ENCODE data around the gene TMCC3.

The TMCC3 gene

DNA sequence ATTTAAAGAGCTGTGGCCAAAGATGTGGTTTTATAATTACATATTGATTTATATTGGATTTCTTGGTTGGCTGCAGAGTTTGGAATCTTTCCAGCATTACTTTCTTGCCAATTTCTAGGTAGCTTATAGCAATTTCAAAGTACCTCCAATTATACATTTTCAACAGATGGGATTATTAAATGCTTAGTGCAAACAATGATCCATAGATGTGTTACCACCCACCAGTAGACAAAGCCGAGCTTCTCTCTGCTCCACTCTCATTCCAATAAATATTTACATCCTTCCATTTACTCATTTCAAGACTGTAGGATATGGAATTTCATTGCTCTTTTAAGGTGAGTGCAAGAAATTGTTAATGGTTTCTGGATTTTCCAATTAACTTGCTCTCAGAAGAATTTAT, 21.6 kb upstream of the TMCC3 start:
- no peak for DNase-seq

DNA sequence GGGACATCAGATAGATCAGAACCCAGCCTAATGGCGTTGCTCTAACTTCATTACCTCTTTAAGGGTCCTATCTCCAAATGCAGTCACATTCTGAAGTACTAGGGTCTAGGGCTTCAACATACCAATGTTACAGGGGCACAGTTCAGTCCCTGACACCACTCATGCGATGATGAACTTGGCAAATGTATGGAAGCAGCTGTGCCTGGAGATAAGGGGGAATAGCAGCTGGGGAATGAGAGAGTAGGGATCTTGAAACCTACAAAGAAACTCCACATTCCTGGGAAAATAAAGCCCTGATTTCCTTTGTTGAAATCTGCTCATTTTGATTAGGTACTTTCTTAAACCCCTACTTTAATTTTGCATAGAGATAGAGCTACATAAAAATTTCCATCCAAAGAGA, 20.5 kb upstream of the TMCC3 start:
- no peak for DNase-seq

DNA sequence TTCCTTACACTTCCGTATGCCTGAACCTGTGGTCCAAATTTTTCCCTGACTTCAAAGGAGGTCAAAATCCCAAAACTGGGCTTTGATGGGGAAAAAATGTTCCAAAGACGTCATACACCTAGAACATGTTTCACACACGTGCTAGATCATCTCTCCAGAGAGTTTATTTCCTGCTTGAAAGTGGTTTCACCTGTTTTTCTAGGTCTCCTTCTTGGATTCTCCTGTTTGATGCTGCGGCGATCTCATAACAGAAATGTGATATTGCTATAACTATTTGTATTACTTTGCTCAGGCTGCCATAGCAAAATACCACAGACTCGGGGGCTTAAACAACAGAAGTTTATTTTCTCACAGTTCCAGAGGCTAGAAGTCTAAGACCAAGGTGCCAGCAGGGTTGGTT, 19.7 kb upstream of the TMCC3 start:
- DNase-seq, result no peak

DNA sequence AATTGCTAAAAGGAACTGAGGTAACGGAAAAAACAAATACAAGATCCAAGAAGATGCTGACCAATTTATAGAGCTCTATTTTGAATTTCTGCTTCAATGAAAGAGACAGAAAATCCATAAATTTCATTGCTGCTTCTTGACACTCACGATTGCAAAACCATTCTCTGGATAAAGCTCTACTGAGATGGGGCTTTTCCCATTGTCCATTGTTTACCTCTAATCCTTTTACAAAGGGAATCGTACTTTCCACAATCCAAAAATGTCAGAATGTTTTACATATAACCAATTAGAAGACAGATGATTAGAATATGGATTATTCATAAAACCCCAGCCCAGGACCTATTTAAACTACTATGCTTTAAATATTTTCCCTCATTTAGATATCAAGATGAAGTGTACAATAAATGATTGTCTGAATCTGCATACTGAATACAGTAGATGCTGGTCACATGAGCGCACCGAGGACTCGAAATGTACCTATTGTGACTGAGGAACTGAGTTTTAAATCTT, 16.7 kb upstream of the TMCC3 start:
- DNase-seq, result no peak

DNA sequence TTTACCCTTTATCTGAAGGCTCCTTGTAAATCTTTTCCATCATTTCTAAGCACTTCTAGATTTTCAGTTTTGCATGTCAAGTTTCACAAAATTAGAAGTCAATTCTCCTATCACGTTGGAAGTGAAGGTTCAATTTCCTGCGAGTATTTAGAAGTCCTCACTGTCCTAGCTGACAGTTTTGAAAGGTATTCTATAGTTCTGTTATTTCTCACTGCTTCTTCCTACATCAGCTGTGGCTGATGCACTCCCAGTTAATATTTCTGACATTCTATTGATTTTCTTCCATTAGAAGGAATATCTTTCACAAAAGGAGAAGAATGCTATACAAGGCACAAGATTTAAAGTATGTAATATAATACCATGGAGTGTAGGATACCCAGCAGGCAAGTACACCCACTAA, 15.8 kb upstream of the TMCC3 start:
- DNase-seq, result no peak

DNA sequence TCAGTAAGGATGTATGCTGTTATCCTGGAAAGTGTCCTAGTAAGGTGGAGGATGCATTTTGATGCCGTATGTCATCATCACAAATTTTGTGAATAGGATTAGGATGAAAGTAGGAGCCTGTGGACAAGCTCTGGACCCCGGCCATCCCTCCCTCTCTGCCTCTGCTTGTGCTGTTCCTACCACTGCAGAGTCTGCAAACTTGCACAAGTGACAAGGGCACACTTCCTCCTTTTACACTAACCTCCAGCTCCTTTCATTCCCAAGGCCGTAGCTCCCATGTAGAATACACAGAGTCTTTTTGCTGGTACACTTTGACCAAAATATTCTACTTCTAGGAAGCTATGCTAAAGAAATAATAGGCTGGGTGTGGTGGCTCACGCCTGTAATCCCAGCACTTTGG, 13.3 kb upstream of the TMCC3 start:
- no peak for DNase-seq

DNA sequence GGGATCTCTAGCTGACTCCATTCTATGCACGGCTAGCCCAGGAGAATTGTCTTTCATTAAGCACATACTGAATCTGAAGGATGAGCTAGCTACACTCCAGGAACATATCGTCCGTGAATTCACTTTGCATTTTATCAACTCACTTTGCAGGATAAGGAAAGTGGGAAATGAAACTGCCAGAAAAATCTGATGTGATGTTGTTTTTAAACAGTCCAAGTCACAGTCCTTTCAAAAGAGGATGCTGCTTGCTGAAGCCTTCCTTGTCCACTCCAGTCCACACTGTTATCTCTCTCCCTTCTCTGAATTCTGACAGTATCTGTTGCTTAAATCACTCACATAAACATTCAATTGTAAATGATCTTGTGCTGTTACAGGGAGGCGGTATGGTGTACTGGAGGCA, 12.7 kb upstream of the TMCC3 start:
- DNase-seq, result no peak

DNA sequence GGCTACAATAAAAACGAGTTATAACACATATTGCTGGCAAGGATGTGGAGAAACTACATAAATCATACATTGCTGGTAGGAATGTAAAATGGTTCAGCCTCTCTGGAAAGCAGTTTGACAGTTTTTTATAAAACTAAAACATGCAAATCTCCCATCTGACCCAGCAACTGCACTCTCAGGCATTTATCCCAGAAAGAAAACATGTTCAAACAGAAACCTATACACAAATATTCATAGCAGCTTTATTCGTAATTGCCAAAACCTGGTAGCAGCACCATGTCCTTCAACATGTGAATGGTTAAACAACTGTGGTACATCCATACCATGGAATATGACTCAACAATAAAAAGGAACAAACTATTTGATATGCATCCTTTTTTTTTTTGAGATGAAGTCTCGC, 10.1 kb upstream of the TMCC3 start:
- no peak for DNase-seq

DNA sequence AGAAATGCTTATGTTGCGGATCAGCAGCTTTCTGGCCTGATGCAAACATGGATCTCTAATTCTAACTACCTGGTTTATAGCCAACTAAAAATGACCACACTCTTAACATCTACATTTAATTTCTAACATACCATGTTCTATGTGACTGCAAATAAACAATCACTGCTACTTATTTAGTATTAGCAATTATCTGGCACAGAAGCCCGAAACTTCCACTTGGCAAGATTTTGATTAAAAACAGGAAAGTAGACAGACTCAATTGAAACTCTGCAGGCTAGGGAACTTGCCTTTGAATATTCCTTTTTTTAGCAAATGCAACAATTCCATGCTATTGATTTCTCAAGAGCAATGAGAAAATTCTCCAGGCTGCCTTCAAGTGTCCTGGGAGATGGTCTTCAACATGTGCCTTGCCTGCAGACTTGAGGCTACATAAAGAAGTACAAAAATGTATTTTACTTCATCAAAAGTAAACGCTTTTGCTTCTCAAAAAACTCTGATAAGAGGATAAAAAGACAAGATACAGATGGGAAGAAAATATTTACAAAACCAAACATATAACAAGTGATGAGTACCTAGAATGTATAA, 9.1 kb upstream of the TMCC3 start:
- DNase-seq, result no peak

DNA sequence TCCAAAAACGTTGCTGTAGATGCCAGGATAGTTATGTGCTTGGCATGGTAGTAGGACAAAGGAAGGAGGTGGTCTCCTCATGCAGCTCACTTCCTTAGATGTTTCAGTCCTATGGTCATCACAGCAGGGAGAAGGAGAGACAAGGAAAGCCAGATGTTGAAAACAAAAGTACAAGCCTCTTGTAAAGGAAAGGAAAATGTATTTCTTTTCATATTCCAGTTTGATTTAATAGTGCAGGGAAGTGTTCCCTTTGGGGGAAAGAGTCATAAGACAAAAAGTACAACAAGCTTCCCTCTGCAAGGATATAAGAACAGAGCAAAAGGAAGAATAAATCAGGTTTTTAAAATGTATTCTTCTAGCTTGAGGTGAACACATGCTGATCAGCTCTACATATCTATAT, 8.6 kb upstream of the TMCC3 start:
- no peak for DNase-seq

DNA sequence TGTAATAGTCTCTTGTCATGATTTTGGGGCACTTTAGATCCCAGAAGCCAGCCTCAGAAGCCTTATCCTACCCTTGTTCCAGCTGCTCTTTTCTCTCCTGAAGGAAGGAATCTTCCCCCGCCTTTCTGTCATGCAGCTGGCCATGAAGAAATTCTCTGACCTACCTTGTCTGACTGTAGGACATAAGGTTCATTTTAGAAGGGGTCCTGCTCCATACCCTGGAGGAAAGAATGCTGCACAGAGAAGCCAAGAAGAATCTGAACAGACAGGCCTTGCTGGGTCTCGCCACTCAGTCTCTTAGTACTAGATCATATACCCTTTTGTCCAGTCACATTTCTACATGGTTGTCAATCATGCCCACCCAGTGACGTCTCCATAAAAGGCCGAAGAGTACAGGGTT, 6.2 kb upstream of the TMCC3 start:
- no peak for DNase-seq

DNA sequence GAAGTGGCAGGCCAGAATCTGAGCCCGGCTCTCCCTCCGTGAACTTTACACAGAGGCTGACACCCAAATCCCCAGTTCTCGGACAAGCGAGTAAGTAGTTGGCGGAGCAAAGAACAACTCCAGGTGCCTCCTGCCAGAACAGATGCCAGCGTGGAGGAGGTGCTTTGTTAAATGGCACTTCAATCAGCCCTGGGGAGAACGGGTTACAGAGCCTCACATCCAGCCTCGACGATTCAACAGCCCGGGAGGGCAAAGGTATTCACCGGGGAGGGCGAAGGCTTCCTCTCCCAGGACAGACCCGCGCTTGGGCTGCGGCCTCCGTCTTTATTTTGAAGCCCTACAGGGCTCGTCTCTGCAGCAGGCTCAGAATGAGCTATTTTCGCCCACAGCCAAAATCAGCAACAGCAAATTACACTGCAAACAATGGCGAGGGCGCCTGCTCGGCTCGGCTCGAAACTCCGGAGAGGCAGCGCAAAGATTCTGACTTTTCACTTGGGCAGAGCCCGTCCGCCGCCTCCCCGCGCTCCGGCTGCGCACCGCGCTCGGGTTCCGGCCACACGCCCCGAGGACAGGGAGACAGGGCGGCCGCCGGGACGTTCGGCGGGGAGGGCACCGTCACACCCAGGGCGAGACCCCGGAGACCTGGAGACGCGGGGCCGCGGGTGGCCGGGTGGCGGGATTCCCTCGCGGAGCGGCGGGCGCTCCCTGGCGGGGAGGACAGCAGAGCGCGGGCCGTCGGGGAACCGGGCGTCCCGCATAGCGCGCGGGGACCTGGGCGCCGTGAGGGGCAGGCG, 811 bp downstream of the TMCC3 start:
- DNase-seq, result peak; percentile 28

DNA sequence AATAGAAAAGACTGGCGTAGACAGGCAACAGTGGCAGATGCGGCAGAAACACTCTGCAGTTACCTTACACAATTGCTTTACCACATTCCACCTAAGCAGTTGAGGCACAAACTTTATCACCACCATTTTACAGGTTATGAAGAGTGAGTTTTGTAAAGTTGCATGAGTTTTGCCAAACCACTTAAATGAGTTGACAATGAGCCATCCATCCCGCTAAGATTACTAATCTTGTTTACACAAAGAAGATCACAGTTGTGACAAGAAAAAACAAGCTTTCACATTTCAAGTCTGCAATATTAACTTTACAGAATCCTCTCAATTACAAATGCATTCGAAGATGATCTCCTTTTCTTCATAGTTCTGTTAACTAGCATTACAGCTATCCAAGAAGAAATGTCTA, 1.8 kb downstream of the TMCC3 start:
- no peak for DNase-seq

DNA sequence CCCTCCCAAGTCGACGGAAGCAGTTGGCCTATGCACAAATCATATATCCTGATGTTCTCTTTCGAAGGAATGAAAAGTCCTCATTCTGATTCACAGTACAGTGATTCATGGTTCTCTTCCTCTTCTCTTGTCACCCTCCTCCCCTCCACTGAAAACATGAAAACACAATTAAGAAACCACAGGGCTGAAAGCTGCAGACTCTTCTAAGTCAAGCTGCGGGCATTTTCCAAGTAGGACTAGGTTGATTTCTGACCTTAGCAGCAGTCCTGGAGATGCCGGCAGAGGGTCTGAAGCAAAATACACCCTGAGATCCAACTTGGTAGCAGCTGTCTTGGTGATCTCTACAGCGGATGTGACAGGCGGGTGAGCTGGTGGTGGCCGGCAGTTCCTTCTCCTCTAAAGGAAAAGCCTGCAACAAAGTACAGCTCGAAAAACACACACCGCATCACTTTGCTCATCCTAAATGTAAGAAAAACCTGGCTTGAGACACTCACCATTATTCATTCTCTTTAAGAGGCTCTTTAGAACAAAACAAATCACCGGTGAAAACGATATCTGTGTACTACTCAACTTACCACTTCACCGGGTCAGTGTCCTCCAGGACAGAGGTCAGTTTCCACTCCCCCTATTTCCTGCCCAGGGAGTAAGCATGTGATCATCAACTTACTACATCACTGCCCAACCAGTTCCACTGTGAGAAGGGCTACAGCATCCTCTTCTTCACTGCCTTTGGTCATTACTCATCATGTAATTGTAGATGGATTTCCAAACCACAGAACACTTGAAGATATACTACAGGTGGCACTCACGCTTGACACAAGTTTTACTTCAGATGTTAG, 6.0 kb downstream of the TMCC3 start:
- no peak for DNase-seq

DNA sequence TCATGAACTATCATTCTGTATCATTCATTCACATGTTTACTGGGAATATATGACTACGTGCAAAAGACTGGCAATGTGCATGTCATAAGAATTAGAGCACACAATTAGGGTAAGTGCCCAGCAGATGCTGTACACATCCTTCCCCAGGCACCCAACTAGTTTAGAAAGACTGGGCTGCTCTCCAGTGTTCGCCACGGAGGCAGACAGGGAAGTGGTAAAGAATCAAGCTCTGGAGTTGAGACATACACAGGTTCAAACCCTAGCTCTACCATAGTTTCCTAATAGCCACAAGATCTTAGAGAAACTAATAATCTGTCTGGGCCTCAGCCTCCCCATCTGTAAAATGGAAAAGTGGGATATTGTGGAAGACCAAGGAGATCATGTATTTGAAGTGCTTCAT, 6.8 kb downstream of the TMCC3 start:
- no peak for DNase-seq

DNA sequence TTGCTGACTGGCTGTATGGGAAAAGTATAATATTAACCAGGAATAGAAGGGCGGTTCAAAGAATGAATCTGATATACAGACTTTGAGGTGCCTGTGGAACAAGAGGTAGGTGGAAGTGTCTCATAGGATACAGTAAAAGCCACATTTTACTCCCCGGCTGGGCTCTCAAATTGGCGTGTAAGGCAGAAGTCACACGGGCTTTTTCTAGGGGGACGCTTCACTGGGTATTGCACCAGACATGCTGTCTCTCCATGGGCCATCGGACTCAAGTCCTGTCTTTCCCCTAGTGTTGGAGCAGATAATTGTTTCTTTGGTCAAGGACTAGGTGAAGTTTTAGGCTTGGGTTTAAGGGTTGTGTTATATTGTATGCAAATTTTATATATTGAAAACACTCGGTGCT, 9.1 kb downstream of the TMCC3 start:
- DNase-seq, result no peak

DNA sequence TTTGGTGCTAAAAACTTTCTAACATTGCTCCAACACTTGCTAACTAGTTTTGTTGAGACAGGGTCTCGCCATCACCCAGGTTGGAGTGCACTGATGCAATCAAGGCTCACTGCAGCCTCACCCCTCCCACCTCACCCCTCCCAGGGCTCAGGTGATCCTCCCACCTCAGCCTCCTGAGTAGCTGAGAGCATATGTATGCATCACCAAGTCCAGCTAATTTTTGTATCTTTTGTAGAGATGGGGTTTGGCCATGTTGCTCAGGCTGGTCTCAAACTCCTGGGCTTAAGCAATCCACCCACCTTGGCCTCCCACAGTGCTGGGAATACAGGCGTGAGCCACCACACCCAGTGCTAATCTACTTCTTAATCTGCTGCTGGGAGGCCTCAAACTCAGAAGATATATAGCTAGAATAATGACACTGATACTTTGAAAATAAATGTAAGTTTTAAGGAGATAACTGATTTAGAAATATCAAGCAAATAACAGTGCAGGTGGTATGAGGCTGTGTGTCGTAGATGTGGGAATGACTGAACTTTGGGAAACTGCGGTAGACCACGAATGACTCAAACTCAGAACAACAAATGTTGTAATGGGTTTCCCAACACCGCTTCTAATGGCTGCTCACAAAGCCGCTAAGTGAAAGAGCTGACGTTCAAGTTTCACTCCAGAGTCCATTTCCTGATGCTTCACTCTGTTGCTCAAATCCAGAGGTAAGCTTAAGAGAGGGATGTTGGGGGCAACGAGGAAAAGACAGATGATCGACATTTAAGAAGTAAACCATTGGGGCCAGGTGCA, 10.0 kb downstream of the TMCC3 start:
- DNase-seq, result no peak

DNA sequence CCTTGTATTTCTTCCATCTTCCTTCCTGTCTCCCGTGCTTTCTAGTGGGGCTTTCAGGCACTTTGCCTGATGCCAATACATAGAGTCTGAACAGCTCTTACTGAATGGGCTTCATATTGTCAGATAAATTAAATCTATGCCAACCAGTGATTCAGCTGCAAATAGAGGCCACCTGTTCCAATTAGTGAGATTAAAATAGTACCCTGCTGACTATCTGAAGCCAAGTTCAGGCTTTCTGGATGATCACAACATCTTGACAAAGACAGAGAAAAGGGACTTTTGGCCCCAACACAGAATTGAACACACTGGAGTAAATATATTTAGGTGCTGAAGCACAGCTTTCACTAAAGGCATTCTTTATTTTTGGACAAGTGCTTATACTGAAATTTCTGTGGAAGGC, 11.8 kb downstream of the TMCC3 start:
- DNase-seq, result no peak

DNA sequence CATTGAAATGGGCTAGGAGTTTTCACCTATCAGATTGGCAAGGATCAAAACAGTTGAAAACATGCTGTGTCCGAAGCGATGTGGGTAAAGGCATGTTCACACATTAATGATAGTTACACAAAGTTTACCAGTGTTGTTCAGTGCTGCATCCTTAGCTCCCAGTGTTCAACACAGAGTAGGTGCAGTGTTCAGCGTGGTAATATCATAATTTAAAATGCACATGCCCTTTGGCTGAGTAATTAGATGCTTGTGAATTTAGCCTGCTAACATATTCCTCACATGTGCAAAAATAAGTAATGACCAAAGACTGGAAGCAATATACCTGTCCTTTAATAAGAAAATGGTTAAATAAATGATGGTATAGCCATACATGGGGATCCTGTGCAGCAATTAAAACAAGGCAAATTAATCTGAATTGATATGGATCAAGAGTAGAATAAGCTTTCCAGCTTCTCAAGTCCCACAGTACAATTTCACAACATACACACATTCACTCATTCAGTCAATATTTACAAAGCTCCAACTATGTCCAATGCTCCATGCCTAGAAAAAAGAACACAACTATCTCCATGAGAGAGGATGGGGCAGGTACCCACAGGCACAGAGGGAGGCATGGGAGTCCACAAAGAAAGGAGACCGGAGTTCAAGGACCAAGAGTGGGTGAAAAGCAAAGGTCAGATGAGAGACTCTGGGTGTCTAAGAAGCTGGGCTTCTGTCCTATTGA, 12.8 kb downstream of the TMCC3 start:
- DNase-seq, result no peak

DNA sequence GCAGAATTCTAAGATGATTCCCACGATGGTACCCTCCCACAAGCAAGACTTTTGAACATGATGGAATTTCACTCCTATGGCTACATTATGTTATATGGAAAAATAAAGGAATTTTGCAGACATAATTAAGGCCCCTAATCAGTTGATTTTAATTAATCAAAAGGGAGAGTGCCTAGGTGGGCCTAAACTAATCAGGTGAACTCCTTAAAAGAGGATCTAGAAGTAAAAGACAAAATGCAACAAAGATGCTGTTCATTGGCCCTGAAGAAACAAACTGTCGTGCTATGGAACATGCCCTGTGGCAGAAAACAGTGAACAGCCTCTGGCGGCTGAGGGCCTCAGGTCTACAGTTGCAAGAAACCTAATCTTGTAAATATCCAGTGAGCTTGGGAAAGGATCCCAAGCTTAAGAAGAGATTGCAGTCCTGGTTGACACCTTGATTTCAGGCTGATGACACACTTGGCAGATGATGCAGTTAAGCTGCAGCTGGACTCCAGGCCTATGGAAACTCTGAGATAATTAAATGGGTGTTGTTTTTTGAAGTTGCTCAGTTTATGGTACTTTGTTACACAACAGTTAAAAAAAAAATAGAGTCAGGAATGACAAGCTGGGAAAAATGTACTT, 13.8 kb downstream of the TMCC3 start:
- peak; percentile 80 for DNase-seq

DNA sequence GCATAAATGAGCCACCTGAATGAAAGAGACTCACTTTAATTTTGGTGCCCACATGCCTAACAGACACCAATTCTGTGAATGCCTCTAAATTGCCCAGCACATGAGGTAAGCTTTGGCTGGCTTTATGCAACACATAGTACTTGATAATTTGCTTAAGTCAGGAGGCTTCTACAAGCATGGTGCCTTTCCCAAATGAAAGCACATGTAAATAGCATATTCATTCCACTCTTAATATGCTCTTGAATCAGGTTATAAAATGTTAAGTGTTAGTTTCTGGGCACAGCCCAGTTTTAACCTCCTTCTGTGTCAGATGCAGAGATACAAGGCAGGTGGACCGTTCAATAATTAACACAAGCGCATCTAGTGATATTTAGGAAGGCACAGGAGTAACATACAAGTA, 15.6 kb downstream of the TMCC3 start:
- DNase-seq, result no peak

DNA sequence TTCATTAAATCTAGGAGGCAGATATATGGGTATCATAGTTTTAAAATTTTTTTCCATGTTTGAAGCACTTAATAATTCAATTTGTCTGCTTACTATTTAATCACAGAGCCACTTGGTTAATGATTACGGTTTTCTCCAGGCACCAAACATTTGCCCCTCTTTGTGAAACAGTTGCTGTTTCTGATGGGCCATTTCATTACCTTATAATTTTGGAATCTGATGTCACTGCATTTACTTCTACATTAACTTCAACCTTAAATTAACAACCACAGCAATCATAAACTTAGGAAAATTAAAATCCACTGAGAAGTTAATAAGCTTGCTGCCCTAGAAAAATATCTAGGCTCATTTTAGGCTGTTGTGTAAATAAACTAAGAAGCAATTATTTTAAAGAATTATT, 17.0 kb downstream of the TMCC3 start:
- DNase-seq, result no peak

All from NCI-H82 (cell line).